Upper lobe of left lung (tissue), 4 donors: ENCODE measurements around the gene ADGRD1.

ENCODE experiments used
- CTCF ChIP-seq, 6 experiments: fragments of 450-650 bp in 4 of 6; fragments of 200-600 bp in 2 of 6; sonication (generic) in 2 of 6; IDR thresholded peaks; one replicate each; pipeline ENCODE4 v1.5.1; 2016 to 2019; ENCODE audit warnings: antibody characterized with exemption in 6 of 6
- EP300 ChIP-seq, 4 donors: sonication (generic); formaldehyde crosslinking; IDR thresholded peaks; one replicate each; pipeline ENCODE4 v1.5.1; 2017; ENCODE audit warnings: antibody characterized with exemption in 4 of 4, control low read depth in 2 of 4
- POLR2A ChIP-seq, 4 donors: fragments of 450-650 bp; IDR thresholded peaks; one replicate each; pipeline ENCODE4 v1.5.1; 2016 to 2017; ENCODE audit warnings: antibody characterized with exemption in 4 of 4, mild to moderate bottlenecking in 2 of 4

- TF ChIP-seq EP300 (IDR thresholded peaks at IDR 0.05) (peak in 1 of 4 donors; percentile 24), CTCF (IDR thresholded peaks at IDR 0.05) (no peak), POLR2A (IDR thresholded peaks at IDR 0.05) (no peak)
Measured at GRCh38 chr12:131002216-131002631, 48.5 kb downstream of the ADGRD1 start.
